Dendritic cell treated with granulocyte-macrophage colony-stimulating factor and Interleukin-4, amounts not matched to agents 40 ng/mL and 50 ng/mL, for 4 days (primary cell): ENCODE measurements around the gene LDB2.
"Not testable (repeated sequence)": the region's sequence is repeated elsewhere in the genome, so short reads cannot be mapped to it uniquely, and the experiment has no call there.

ENCODE experiments used
- H3K27ac Mint-ChIP-seq: one replicate; pipeline ENCODE4 v1.8.0; 2022; ENCODE audit warnings: mild to moderate bottlenecking, mixed read lengths
- H3K27me3 Mint-ChIP-seq: one replicate; pipeline ENCODE4 v1.8.0; 2022; ENCODE audit warnings: mild to moderate bottlenecking, mixed read lengths
- H3K36me3 Mint-ChIP-seq: one replicate; pipeline ENCODE4 v1.8.0; 2022; ENCODE audit warnings: low read depth, mixed read lengths
- H3K4me1 Mint-ChIP-seq: one replicate; pipeline ENCODE4 v1.8.0; 2022; ENCODE audit warnings: low read depth, mixed read lengths
- H3K4me3 Mint-ChIP-seq: one replicate; pipeline ENCODE4 v1.8.0; 2022; ENCODE audit warnings: mild to moderate bottlenecking, moderate library complexity, mixed read lengths
- H3K9me3 Mint-ChIP-seq: one replicate; pipeline ENCODE4 v1.8.0; 2022; ENCODE audit warnings: mixed read lengths
- intact Hi-C: fragments of 100-400 bp; cut with micrococcal nuclease; formaldehyde crosslinking; loops from one replicate; pipeline ENCODE4 v1.15.0; 2022

Gene LDB2

GRCh38 chr4:16897991-16898827, at the start of gene LDB2:
Gene LDB2, minus strand, starts transcription at chr4:16898645.
- intact Hi-C loops, result no loop called here
- Mint-ChIP-seq H3K4me1 (no peaks in the 10 kb centered on the region), H3K27ac (no peak within 1 kb of the TSS), H3K4me3 (no peak within 1 kb of the TSS), H3K36me3 (no peaks in the 10 kb centered on the region), H3K27me3 (peaks cover 16% of the 10 kb centered on the region), H3K9me3 (no peaks in the 10 kb centered on the region)

DNA sequence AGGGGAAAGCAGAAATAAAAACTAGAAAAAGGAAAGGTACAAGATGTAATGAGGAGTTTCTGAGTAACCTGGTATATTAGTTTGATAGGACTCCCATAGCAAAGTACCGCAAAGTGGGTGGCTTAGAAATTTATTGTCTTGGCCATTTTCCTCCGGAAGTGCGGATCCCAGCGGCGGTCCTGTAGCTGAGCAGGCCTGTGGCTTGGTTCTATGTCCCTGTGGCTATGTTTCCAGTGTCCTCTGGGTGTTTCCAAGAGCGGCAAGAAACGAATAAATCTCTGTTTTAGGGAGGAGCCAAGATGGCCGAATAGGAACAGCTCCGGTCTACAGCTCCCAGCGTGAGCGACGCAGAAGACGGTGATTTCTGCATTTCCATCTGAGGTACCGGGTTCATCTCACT, 44.0 kb upstream of the LDB2 start:
- H3K27me3 Mint-ChIP-seq, result no peaks in the 10 kb centered on the region
- intact Hi-C loops, result no loop called here
- no peaks in the 10 kb centered on the region for H3K36me3 Mint-ChIP-seq
- H3K4me3 Mint-ChIP-seq, result no peak overlapping the region
- H3K9me3 Mint-ChIP-seq, result peaks cover 9% of the 10 kb centered on the region
- no peaks in the 10 kb centered on the region for H3K4me1 Mint-ChIP-seq
- no peak overlapping the region for H3K27ac Mint-ChIP-seq

- intact Hi-C loops, result no loop called here
- H3K4me1 Mint-ChIP-seq, result no peaks in the 10 kb centered on the region
- H3K36me3 Mint-ChIP-seq, result no peaks in the 10 kb centered on the region
- H3K27ac Mint-ChIP-seq, result no peak overlapping the region
- H3K9me3 Mint-ChIP-seq, result peaks cover 9% of the 10 kb centered on the region
- H3K27me3 Mint-ChIP-seq, result no peaks in the 10 kb centered on the region
- H3K4me3 Mint-ChIP-seq, result no peak overlapping the region
These were observed 40.7 kb upstream of the LDB2 start for GRCh38 chr4:16939178-16939577.

DNA sequence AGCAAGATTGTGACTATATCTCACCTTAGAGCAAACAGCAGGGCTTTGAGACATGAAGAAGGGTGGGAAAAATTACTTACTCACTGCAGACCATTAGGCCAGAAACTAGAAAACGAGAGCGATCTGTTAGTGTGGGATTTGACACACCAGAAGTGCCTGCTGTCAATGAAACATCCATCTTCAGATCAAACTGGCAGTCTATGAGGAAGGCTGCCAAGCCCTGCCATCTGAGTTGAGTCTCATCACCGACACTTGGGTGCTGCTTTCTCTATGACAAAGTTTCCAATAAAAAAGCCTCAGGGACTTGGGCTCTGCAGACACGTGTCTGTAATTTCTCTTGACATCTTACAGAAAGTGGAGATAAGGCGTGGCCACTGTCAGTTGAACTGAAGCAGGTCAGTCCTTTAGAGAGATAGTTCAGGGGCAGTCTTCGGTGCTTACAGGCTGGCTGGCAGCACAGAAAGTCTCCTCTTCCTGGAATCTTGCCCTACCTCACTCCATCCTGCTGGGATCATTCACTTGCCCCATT, 40.1 kb upstream of the LDB2 start:
- Mint-ChIP-seq H3K36me3 (no peaks in the 10 kb centered on the region), H3K27me3 (no peaks in the 10 kb centered on the region), H3K9me3 (peaks cover 9% of the 10 kb centered on the region), H3K4me3 (no peak overlapping the region), H3K27ac (no peak overlapping the region), H3K4me1 (no peaks in the 10 kb centered on the region)
- intact Hi-C loops, result no loop called here

GRCh38 chr4:16931339-16932305, 33.2 kb upstream of the LDB2 start:
- Mint-ChIP-seq H3K27me3 (no peaks in the 10 kb centered on the region), H3K27ac (no peak overlapping the region), H3K4me3 (no peak overlapping the region), H3K9me3 (no peaks in the 10 kb centered on the region), H3K36me3 (no peaks in the 10 kb centered on the region), H3K4me1 (no peaks in the 10 kb centered on the region)
- intact Hi-C loops, result no loop called here

DNA sequence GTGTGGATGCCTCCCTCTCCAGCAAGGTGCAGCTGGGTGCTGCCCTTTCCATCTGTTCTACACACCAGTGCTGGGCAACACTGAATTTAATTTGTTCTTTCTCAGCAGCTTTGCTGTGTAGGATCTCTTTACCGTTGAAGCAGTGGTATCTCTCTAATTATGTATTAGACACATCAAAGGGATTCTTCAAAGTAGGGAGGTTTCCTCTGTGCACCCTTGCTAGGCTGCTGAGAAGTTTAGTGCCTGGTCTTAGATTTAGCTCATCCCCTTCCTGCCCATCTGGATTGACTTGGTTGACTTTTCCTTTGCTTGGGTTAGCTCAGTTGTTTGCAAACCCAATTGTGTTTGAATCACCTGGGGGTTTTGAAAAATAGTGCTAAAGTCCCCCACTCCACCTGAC, 27.8 kb upstream of the LDB2 start:
- no peaks in the 10 kb centered on the region for H3K27me3 Mint-ChIP-seq
- no peaks in the 10 kb centered on the region for H3K9me3 Mint-ChIP-seq
- no peak overlapping the region for H3K4me3 Mint-ChIP-seq
- H3K4me1 Mint-ChIP-seq, result no peaks in the 10 kb centered on the region
- intact Hi-C loops, result no loop called here
- H3K36me3 Mint-ChIP-seq, result no peaks in the 10 kb centered on the region
- no peak overlapping the region for H3K27ac Mint-ChIP-seq

- not testable (repeated sequence) for H3K27me3 Mint-ChIP-seq, H3K9me3 Mint-ChIP-seq, H3K4me1 Mint-ChIP-seq, H3K4me3 Mint-ChIP-seq, H3K27ac Mint-ChIP-seq, H3K36me3 Mint-ChIP-seq
- intact Hi-C loops, result loop anchor here (10.0 kb wide), 1 partner anchor 526 kb away; no protein-coding TSS in a partner anchor
These were observed 20.3 kb upstream of the LDB2 start for GRCh38 chr4:16918716-16919115.

GRCh38 chr4:16916719-16917337, 18.4 kb upstream of the LDB2 start:
- Mint-ChIP-seq H3K4me1 (no peaks in the 10 kb centered on the region), H3K9me3 (no peaks in the 10 kb centered on the region), H3K36me3 (no peaks in the 10 kb centered on the region), H3K27me3 (no peaks in the 10 kb centered on the region), H3K4me3 (no peak overlapping the region), H3K27ac (no peak overlapping the region)
- intact Hi-C loops, result loop anchor here (10.0 kb wide), 1 partner anchor 528 kb away; no protein-coding TSS in a partner anchor

GRCh38 chr4:16916031-16916430, 17.6 kb upstream of the LDB2 start:
- intact Hi-C loops, result loop anchor here (10.0 kb wide), 1 partner anchor 529 kb away; no protein-coding TSS in a partner anchor
- no peak overlapping the region for H3K4me3 Mint-ChIP-seq
- H3K9me3 Mint-ChIP-seq, result no peaks in the 10 kb centered on the region
- H3K4me1 Mint-ChIP-seq, result no peaks in the 10 kb centered on the region
- H3K27me3 Mint-ChIP-seq, result no peaks in the 10 kb centered on the region
- H3K36me3 Mint-ChIP-seq, result no peaks in the 10 kb centered on the region
- H3K27ac Mint-ChIP-seq, result no peak overlapping the region

- Mint-ChIP-seq H3K27me3 (no peaks in the 10 kb centered on the region), H3K4me1 (no peaks in the 10 kb centered on the region), H3K9me3 (no peaks in the 10 kb centered on the region), H3K36me3 (no peaks in the 10 kb centered on the region), H3K4me3 (no peak overlapping the region), H3K27ac (no peak overlapping the region)
- intact Hi-C loops, result loop anchor here (10.0 kb wide), 1 partner anchor 531 kb away; no protein-coding TSS in a partner anchor
These were observed 15.8 kb upstream of the LDB2 start for GRCh38 chr4:16914208-16914607.

GRCh38 chr4:16912896-16913295, 14.5 kb upstream of the LDB2 start:
- Mint-ChIP-seq H3K36me3 (no peaks in the 10 kb centered on the region), H3K4me1 (no peaks in the 10 kb centered on the region), H3K27me3 (no peaks in the 10 kb centered on the region), H3K4me3 (no peak overlapping the region), H3K9me3 (no peaks in the 10 kb centered on the region), H3K27ac (no peak overlapping the region)
- intact Hi-C loops, result loop anchor here (10.0 kb wide), 1 partner anchor 532 kb away; no protein-coding TSS in a partner anchor

GRCh38 chr4:16909281-16909680, 10.8 kb upstream of the LDB2 start:
- no peaks in the 10 kb centered on the region for H3K4me1 Mint-ChIP-seq
- H3K4me3 Mint-ChIP-seq, result no peak overlapping the region
- no peaks in the 10 kb centered on the region for H3K36me3 Mint-ChIP-seq
- H3K27ac Mint-ChIP-seq, result no peak overlapping the region
- no peaks in the 10 kb centered on the region for H3K9me3 Mint-ChIP-seq
- intact Hi-C loops, result no loop called here
- H3K27me3 Mint-ChIP-seq, result no peaks in the 10 kb centered on the region

DNA sequence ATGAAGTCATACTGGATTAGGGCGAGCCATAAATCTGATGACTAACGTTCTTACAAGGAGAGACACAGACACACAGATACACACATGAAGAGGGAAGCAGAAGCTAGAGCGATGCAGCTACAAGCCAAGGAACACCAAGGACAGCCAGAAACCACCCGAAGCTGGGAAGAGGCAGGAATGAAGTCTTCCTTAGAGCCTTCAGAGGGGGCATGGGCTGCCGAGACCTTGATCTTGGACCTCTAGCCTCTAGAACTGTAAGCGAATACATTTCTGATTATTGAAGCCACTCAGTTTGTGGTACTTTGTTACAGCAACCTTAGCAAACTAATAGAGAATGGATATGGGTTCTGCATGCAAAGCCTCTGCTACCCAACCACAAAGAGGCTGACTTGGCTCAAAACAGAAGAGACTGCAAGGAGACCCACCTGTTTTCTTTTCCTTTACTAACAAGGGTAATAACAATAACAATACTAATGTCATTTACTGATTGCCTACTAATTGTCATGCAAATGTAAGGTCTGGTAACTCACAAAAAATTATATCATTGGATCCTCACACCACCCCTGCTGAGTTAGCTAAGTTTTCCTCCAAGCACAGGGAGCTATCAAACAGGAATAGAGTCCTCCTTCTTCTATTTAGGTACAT, 10.1 kb upstream of the LDB2 start:
- Mint-ChIP-seq H3K27me3 (no peaks in the 10 kb centered on the region), H3K36me3 (no peaks in the 10 kb centered on the region), H3K4me3 (no peak overlapping the region), H3K4me1 (no peaks in the 10 kb centered on the region), H3K9me3 (no peaks in the 10 kb centered on the region), H3K27ac (no peak overlapping the region)
- intact Hi-C loops, result no loop called here
